ENCODE measurements around the gene SGTA. TPM values are rescaled to one million over a fixed set of nuclear protein-coding genes. Genes with fewer than 3 reads are reported as not detected.

Gene SGTA
- total and polyA plus RNA-seq, 2 experiments from 2014 or later = 71.6 to 102 TPM

DNA sequence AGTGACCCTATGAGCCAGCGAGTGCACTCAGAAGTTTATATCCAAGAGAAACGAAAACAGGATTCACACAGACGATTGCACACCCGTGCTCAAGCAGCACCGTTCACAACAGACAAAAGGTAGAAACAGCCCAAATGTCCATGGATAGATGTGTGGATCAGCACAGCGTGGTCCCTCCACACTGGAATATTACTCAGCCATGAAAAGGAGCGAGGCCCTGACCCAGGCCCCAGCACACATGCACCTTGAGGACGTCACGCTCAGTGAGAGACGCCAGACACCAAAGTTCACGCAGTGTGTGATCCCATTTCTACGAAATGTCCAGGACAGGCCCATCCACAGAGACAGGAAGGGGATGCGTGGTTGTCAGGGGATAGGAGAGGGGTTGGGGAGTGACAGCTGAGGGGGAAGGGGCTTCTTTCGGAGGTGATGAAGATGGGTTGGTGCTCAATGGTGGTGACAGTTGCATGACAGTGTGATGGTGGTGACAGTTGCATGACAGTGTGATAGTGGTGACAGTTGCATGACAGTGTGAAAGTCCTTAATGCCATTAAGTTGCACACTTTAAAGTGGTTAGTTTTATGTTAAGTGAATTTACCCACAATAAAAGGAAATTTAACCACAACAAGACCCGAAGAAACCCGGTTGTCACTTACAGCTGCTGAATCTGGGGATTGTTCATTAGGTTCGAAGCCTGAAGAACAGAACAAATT, 24.3 kb downstream of the SGTA start (continued):
- TF ChIP-seq REST (IDR thresholded peaks at IDR 0.05; ENCODE audit: unreplicated experiment) = no peak
- TF ChIP-seq EZH2 (IDR thresholded peaks at IDR 0.05; ENCODE audit: low read depth, unreplicated experiment) = no peak

GRCh38 chr19:2756921-2757881, 25.9 kb downstream of the SGTA start:
- H4K20me1 ChIP-seq (replicated peaks; ENCODE audit: insufficient read depth) = no peaks in the 10 kb centered on the region; the same call in 1 of the 2 replicates
- H3K4me3 ChIP-seq = no peak overlapping the region
- no peak overlapping the region for H3K27ac Mint-ChIP-seq
- H3K4me1 Mint-ChIP-seq = no peaks in the 10 kb centered on the region
- no peak overlapping the region for H3K4me2 ChIP-seq
- peaks cover 64% of the 10 kb centered on the region for H3K36me3 Mint-ChIP-seq (ENCODE audit: low read depth)
- H3K36me3 ChIP-seq (ENCODE audit: insufficient read depth) = peaks cover 6% of the 10 kb centered on the region
- DNase-seq (ENCODE audit: low spot score) = no peak
- H3K4me1 ChIP-seq (ENCODE audit: insufficient read depth) = no peaks in the 10 kb centered on the region
- H3F3A ChIP-seq (replicated peaks; ENCODE audit: low read depth) = no peaks in the 10 kb centered on the region
- H3K27me3 ChIP-seq (ENCODE audit: insufficient read depth) = no peaks in the 10 kb centered on the region
- H3K27me3 Mint-ChIP-seq (ENCODE audit: insufficient read depth, low read depth, poor library complexity) = peaks cover 11% of the 10 kb centered on the region
- no peaks in the 10 kb centered on the region for H3K9me2 ChIP-seq (ENCODE audit: insufficient read depth)
- H3K4me3 Mint-ChIP-seq = no peak overlapping the region
- H3K27ac ChIP-seq (ENCODE audit: low read depth) = no peak overlapping the region
- ATAC-seq = no peak
- no peak overlapping the region for H2AFZ ChIP-seq
- H3K79me2 ChIP-seq (replicated peaks; ENCODE audit: insufficient read depth) = no peaks in the 10 kb centered on the region
- no peaks in the 10 kb centered on the region for H3K9me3 Mint-ChIP-seq
- no peak for TF ChIP-seq EZH2phosphoT487 (IDR thresholded peaks at IDR 0.05; ENCODE audit: unreplicated experiment)
- no peak for TF ChIP-seq REST (IDR thresholded peaks at IDR 0.05; ENCODE audit: unreplicated experiment)
- no peak for TF ChIP-seq POLR2AphosphoS5 (IDR thresholded peaks at IDR 0.05; ENCODE audit: low read depth)
- no peak for TF ChIP-seq EZH2 (IDR thresholded peaks at IDR 0.05; ENCODE audit: low read depth, unreplicated experiment)
- TF ChIP-seq ETS1 (IDR thresholded peaks at IDR 0.05) = no peak
- TF ChIP-seq CREB1 (CRISPR knock-in tag; IDR thresholded peaks at IDR 0.05; ENCODE audit: low read depth) = no peak
- no peak for TF ChIP-seq CTCF (conservative IDR thresholded peaks at IDR 0.05; ENCODE audit: low read depth in 2 of 2)
